Panc1 (cell line): ENCODE results near the gene AKAP13. TPM values are rescaled to one million over a fixed set of nuclear protein-coding genes. Genes with fewer than 3 reads are reported as not detected.

Experiments
- ATAC-seq: fragments of 200-7000 bp; cut with Tn5 transposase; 2 replicates; pipeline ENCODE4 v1.9.1; 2020; ENCODE audit warnings: mild to moderate bottlenecking, moderate library complexity
- BruUV-seq: library from RNA; stranded (reverse); fragments of 400-500 nt; replicated peaks from 2 replicates; lab custom pipeline; 2021; lab: Mats Ljungman, UMichigan
- CTCF ChIA-PET: fragments of 300-600 bp; sonication (Branson Sonifier 250); formaldehyde crosslinking; loops from one replicate; lab custom pipeline; 2022; ENCODE audit warnings: antibody characterized with exemption; lab: Charles Lee
- POLR2A ChIA-PET: fragments of 300-600 bp; sonication (Branson Sonifier 250); formaldehyde crosslinking; loops from one replicate; lab custom pipeline; 2022; ENCODE audit warnings: antibody characterized with exemption; lab: Charles Lee
- DNase-seq: peaks from one replicate; pipeline ENCODE4 v3.0.0-alpha.2; 2010; ENCODE audit warnings: low read depth, low spot score
- H3K27ac ChIP-seq: 2 replicates; pipeline ENCODE4 v1.5.1; 2011; ENCODE audit warnings: mild to moderate bottlenecking, low read length, inconsistent platforms
- H3K27me3 ChIP-seq: fragments of 200-500 bp; sonication (Bioruptor generic); 2 replicates; pipeline ENCODE4 v1.6.0; 2014; ENCODE audit warnings: low read length, inconsistent platforms; ENCODE audit not compliant: control insufficient read depth, insufficient read depth
- H3K36me3 ChIP-seq: fragments of 200-500 bp; sonication (Bioruptor generic); 2 replicates; pipeline ENCODE4 v1.5.1; 2014; ENCODE audit warnings: inconsistent platforms, mild to moderate bottlenecking, low read length, moderate library complexity; ENCODE audit not compliant: control insufficient read depth, insufficient read depth
- H3K4me1 ChIP-seq: 2 replicates; pipeline ENCODE4 v1.5.1; 2011; ENCODE audit warnings: inconsistent platforms, mild to moderate bottlenecking, low read length, moderate library complexity; ENCODE audit not compliant: control insufficient read depth, insufficient read depth
- H3K4me3 ChIP-seq, 2 experiments: 2 replicates each; pipeline ENCODE4 v1.5.1; 2011 to 2012; ENCODE audit warnings: low read depth in 2 of 2, low read length in 2 of 2, mild to moderate bottlenecking in 2 of 2, inconsistent platforms in 1 of 2, moderate library complexity in 1 of 2
- H3K9me3 ChIP-seq: fragments of 200-500 bp; sonication (Bioruptor generic); 2 replicates; pipeline ENCODE4 v1.5.1; 2014; ENCODE audit warnings: low read depth, mild to moderate bottlenecking, inconsistent platforms, low read length, moderate library complexity; ENCODE audit not compliant: control insufficient read depth, insufficient read depth
- CTCF ChIP-seq: fragments of 450-650 bp; IDR thresholded peaks from 2 replicates; pipeline ENCODE4 v1.5.1; 2017; ENCODE audit warnings: mild to moderate bottlenecking
- POLR2AphosphoS5 ChIP-seq: IDR thresholded peaks from 2 replicates; pipeline ENCODE4 v1.6.1; 2012; ENCODE audit warnings: mild to moderate bottlenecking, low read depth, low read length, moderate library complexity
- REST ChIP-seq, 2 experiments: IDR thresholded peaks; 2 replicates each; pipeline ENCODE4 v1.6.1; 2011 to 2012; ENCODE audit warnings: low read depth in 2 of 2, control low read depth in 1 of 2, low read length in 1 of 2, mild to moderate bottlenecking in 1 of 2, moderate library complexity in 1 of 2; ENCODE audit not compliant: insufficient read depth in 1 of 2
- SIN3A ChIP-seq: IDR thresholded peaks from 2 replicates; pipeline ENCODE4 v1.6.1; 2012; ENCODE audit warnings: low read depth, mild to moderate bottlenecking, low read length, moderate library complexity, borderline replicate concordance; ENCODE audit not compliant: insufficient read depth
- TCF7L2 ChIP-seq: IDR thresholded peaks from 2 replicates; pipeline ENCODE4 v1.6.1; 2011; ENCODE audit warnings: mild to moderate bottlenecking, low read depth, low read length, inconsistent platforms
- in situ Hi-C: cut with HindIII; loops from 2 replicates; pipeline ENCODE4 v1.10.0; 2016; ENCODE audit warnings: low sequenced_read_pairs, low pct_unique_long_range_greater_than_20kb
- intact Hi-C: fragments of 100-400 bp; cut with micrococcal nuclease; formaldehyde crosslinking; loops from one replicate; pipeline ENCODE4 v1.10.0; 2022; ENCODE audit not compliant: unreplicated experiment
- total RNA-seq: library from RNA; stranded (reverse); gene quantifications from one replicate; pipeline ENCODE4 v1.2.1, GENCODE V29; 2021; ENCODE audit not compliant: unreplicated experiment

AKAP13 gene
- total RNA-seq, 1 experiment from 2014 or later: 94.2 TPM

GRCh38 chr15:85757073-85757938 lies 376.9 kb downstream of the AKAP13 start:
- ChIA-PET POLR2A (no interaction called here), CTCF (no interaction called here)
- no peak for TF ChIP-seq CTCF
- TF ChIP-seq REST (IDR thresholded peaks at IDR 0.05; ENCODE audit: insufficient read depth in 1 of 2, low read depth in 2 of 2, low read length in 1 of 2): no peak
- TF ChIP-seq TCF7L2: no peak
- no peak for TF ChIP-seq SIN3A
- TF ChIP-seq POLR2AphosphoS5: no peak
- Histone ChIP-seq H3K27me3 (no peaks in the 10 kb centered on the region), H3K9me3 (no peaks in the 10 kb centered on the region), H3K4me3 (no peak overlapping the region), H3K4me1 (0 out of 2 replicates have a peak, but pooled peaks cover 3% of the 10 kb centered on the region), H3K36me3 (no peaks in the 10 kb centered on the region), H3K27ac (no peak overlapping the region)
- in situ Hi-C loops (no loop called here), intact Hi-C loops (no loop called here)
- ATAC-seq: no peak
- no peak for DNase-seq
- no TSS peak for BruUV-seq

GRCh38 chr15:85757939-85758654 lies 377.7 kb downstream of the AKAP13 start:
- Histone ChIP-seq H3K36me3 (no peaks in the 10 kb centered on the region), H3K27me3 (no peaks in the 10 kb centered on the region), H3K9me3 (no peaks in the 10 kb centered on the region), H3K4me1 (peaks cover under 1% of the 10 kb centered on the region; the same call in 1 of the 2 replicates), H3K4me3 (no peak overlapping the region), H3K27ac (no peak overlapping the region)
- ATAC-seq (0 out of 2 replicates have a peak, but pooled peaks have one; percentile 20), DNase-seq (no peak)
- TF ChIP-seq POLR2AphosphoS5 (no peak), REST (IDR thresholded peaks at IDR 0.05; ENCODE audit: insufficient read depth in 1 of 2, low read depth in 2 of 2, low read length in 1 of 2) (no peak), CTCF (no peak), TCF7L2 (no peak), SIN3A (no peak)
- ChIA-PET CTCF (interaction anchor here (0.6 kb wide), 1 partner anchor 771 kb away, joined by 11 read pairs; no protein-coding TSS in a partner anchor), POLR2A (no interaction called here)
- no TSS peak for BruUV-seq
- intact Hi-C loops: loop anchor here (1.0 kb wide), 1 partner anchor 28 kb away; no protein-coding TSS in a partner anchor
- in situ Hi-C loops: no loop called here
